Astrocyte (in vitro differentiated cells and primary cell): ENCODE results near the gene LARGE1.

ENCODE experiments used
- EZH2 ChIP-seq: IDR thresholded peaks from 2 replicates; pipeline ENCODE4 v1.6.1; 2012; ENCODE audit warnings: mild to moderate bottlenecking, low read length, inconsistent platforms; ENCODE audit not compliant: insufficient read depth
- TF ChIP-seq, protein P1 (sequence below): IDR thresholded peaks from 2 replicates; pipeline ENCODE4 v1.5.1; 2011; ENCODE audit warnings: low read depth, mild to moderate bottlenecking, inconsistent platforms, low read length, moderate library complexity; ENCODE audit not compliant: insufficient read depth

DNA sequence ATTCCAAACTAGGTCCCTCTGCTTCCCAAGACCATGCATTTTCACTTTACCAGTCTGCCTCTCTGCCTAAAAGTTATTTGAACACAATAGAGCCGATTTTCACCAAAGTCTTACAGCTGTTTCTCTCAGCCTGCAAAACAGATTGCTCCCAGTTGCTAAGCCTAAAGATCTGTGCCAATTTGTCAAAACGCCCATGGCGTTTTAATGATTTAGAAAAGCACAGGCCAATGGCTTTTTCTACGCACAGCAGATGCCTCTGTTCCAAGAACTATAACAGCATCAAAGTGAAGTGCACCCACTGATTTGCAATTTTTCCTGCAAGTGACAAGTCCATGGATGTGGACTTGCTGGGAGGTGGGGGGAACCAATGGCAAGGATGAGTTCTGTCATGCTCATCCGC lies 688.2 kb downstream of the LARGE1 start:
- TF ChIP-seq, protein P1, sequence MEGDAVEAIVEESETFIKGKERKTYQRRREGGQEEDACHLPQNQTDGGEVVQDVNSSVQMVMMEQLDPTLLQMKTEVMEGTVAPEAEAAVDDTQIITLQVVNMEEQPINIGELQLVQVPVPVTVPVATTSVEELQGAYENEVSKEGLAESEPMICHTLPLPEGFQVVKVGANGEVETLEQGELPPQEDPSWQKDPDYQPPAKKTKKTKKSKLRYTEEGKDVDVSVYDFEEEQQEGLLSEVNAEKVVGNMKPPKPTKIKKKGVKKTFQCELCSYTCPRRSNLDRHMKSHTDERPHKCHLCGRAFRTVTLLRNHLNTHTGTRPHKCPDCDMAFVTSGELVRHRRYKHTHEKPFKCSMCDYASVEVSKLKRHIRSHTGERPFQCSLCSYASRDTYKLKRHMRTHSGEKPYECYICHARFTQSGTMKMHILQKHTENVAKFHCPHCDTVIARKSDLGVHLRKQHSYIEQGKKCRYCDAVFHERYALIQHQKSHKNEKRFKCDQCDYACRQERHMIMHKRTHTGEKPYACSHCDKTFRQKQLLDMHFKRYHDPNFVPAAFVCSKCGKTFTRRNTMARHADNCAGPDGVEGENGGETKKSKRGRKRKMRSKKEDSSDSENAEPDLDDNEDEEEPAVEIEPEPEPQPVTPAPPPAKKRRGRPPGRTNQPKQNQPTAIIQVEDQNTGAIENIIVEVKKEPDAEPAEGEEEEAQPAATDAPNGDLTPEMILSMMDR: no peak
- TF ChIP-seq EZH2: no peak
